Panc1 (cell line): ENCODE results near the gene UNC13A. TPM values are rescaled to one million over a fixed set of nuclear protein-coding genes. Genes with fewer than 3 reads are reported as not detected.

Experiments used
- ATAC-seq: fragments of 200-7000 bp; cut with Tn5 transposase; 2 replicates; pipeline ENCODE4 v1.9.1; 2020; ENCODE audit warnings: mild to moderate bottlenecking, moderate library complexity
- BruUV-seq: library from RNA; stranded (reverse); fragments of 400-500 nt; replicated peaks from 2 replicates; lab custom pipeline; 2021; lab: Mats Ljungman, UMichigan
- CTCF ChIA-PET: fragments of 300-600 bp; sonication (Branson Sonifier 250); formaldehyde crosslinking; loops from one replicate; lab custom pipeline; 2022; ENCODE audit warnings: antibody characterized with exemption; lab: Charles Lee
- POLR2A ChIA-PET: fragments of 300-600 bp; sonication (Branson Sonifier 250); formaldehyde crosslinking; loops from one replicate; lab custom pipeline; 2022; ENCODE audit warnings: antibody characterized with exemption; lab: Charles Lee
- DNase-seq: peaks from one replicate; pipeline ENCODE4 v3.0.0-alpha.2; 2010; ENCODE audit warnings: low read depth, low spot score
- H3K27ac ChIP-seq: 2 replicates; pipeline ENCODE4 v1.5.1; 2011; ENCODE audit warnings: mild to moderate bottlenecking, low read length, inconsistent platforms
- H3K27me3 ChIP-seq: fragments of 200-500 bp; sonication (Bioruptor generic); 2 replicates; pipeline ENCODE4 v1.6.0; 2014; ENCODE audit warnings: low read length, inconsistent platforms; ENCODE audit not compliant: control insufficient read depth, insufficient read depth
- H3K36me3 ChIP-seq: fragments of 200-500 bp; sonication (Bioruptor generic); 2 replicates; pipeline ENCODE4 v1.5.1; 2014; ENCODE audit warnings: inconsistent platforms, mild to moderate bottlenecking, low read length, moderate library complexity; ENCODE audit not compliant: control insufficient read depth, insufficient read depth
- H3K4me1 ChIP-seq: 2 replicates; pipeline ENCODE4 v1.5.1; 2011; ENCODE audit warnings: inconsistent platforms, mild to moderate bottlenecking, low read length, moderate library complexity; ENCODE audit not compliant: control insufficient read depth, insufficient read depth
- H3K4me3 ChIP-seq, 2 experiments: 2 replicates each; pipeline ENCODE4 v1.5.1; 2011 to 2012; ENCODE audit warnings: low read depth in 2 of 2, low read length in 2 of 2, mild to moderate bottlenecking in 2 of 2, inconsistent platforms in 1 of 2, moderate library complexity in 1 of 2
- H3K9me3 ChIP-seq: fragments of 200-500 bp; sonication (Bioruptor generic); 2 replicates; pipeline ENCODE4 v1.5.1; 2014; ENCODE audit warnings: low read depth, mild to moderate bottlenecking, inconsistent platforms, low read length, moderate library complexity; ENCODE audit not compliant: control insufficient read depth, insufficient read depth
- CTCF ChIP-seq: fragments of 450-650 bp; IDR thresholded peaks from 2 replicates; pipeline ENCODE4 v1.5.1; 2017; ENCODE audit warnings: mild to moderate bottlenecking
- POLR2AphosphoS5 ChIP-seq: IDR thresholded peaks from 2 replicates; pipeline ENCODE4 v1.6.1; 2012; ENCODE audit warnings: mild to moderate bottlenecking, low read depth, low read length, moderate library complexity
- REST ChIP-seq, 2 experiments: IDR thresholded peaks; 2 replicates each; pipeline ENCODE4 v1.6.1; 2011 to 2012; ENCODE audit warnings: low read depth in 2 of 2, control low read depth in 1 of 2, low read length in 1 of 2, mild to moderate bottlenecking in 1 of 2, moderate library complexity in 1 of 2; ENCODE audit not compliant: insufficient read depth in 1 of 2
- SIN3A ChIP-seq: IDR thresholded peaks from 2 replicates; pipeline ENCODE4 v1.6.1; 2012; ENCODE audit warnings: low read depth, mild to moderate bottlenecking, low read length, moderate library complexity, borderline replicate concordance; ENCODE audit not compliant: insufficient read depth
- TCF7L2 ChIP-seq: IDR thresholded peaks from 2 replicates; pipeline ENCODE4 v1.6.1; 2011; ENCODE audit warnings: mild to moderate bottlenecking, low read depth, low read length, inconsistent platforms
- in situ Hi-C: cut with HindIII; loops from 2 replicates; pipeline ENCODE4 v1.10.0; 2016; ENCODE audit warnings: low sequenced_read_pairs, low pct_unique_long_range_greater_than_20kb
- intact Hi-C: fragments of 100-400 bp; cut with micrococcal nuclease; formaldehyde crosslinking; loops from one replicate; pipeline ENCODE4 v1.10.0; 2022; ENCODE audit not compliant: unreplicated experiment
- total RNA-seq: library from RNA; stranded (reverse); gene quantifications from one replicate; pipeline ENCODE4 v1.2.1, GENCODE V29; 2021; ENCODE audit not compliant: unreplicated experiment

UNC13A gene
- total RNA-seq, 1 experiment from 2014 or later: 0.46 TPM

- BruUV-seq: no TSS peak
- H3K27ac ChIP-seq: no peak overlapping the region
- in situ Hi-C loops: no loop called here
- ATAC-seq (no peak), DNase-seq (no peak)
- no peak overlapping the region for H3K4me3 ChIP-seq
- CTCF ChIA-PET: no interaction called here
- POLR2A ChIA-PET: no interaction called here
- TF ChIP-seq TCF7L2 (no peak), SIN3A (no peak), REST (IDR thresholded peaks at IDR 0.05; ENCODE audit: insufficient read depth in 1 of 2, low read depth in 2 of 2, low read length in 1 of 2) (no peak), CTCF (no peak), POLR2AphosphoS5 (no peak)
- no peaks in the 10 kb centered on the region; the same call in 1 of the 2 replicates for H3K36me3 ChIP-seq
- no peaks in the 10 kb centered on the region for H3K9me3 ChIP-seq
- H3K27me3 ChIP-seq: no peaks in the 10 kb centered on the region
- no peaks in the 10 kb centered on the region for H3K4me1 ChIP-seq
- intact Hi-C loops: no loop called here
Measured at GRCh38 chr19:17734146-17734545, 46.0 kb upstream of the UNC13A start.

GRCh38 chr19:17733127-17733526 lies 45.0 kb upstream of the UNC13A start:
- ATAC-seq: no peak
- no peaks in the 10 kb centered on the region for H3K9me3 ChIP-seq
- TF ChIP-seq SIN3A: no peak
- in situ Hi-C loops: no loop called here
- H3K4me1 ChIP-seq: no peaks in the 10 kb centered on the region
- H3K27me3 ChIP-seq: no peaks in the 10 kb centered on the region
- ChIA-PET POLR2A (no interaction called here), CTCF (no interaction called here)
- BruUV-seq: no TSS peak
- no peaks in the 10 kb centered on the region; the same call in 1 of the 2 replicates for H3K36me3 ChIP-seq
- intact Hi-C loops: no loop called here
- no peak for DNase-seq
- no peak overlapping the region for H3K27ac ChIP-seq
- H3K4me3 ChIP-seq: no peak overlapping the region

GRCh38 chr19:17727843-17728242 lies 39.7 kb upstream of the UNC13A start:
- H3K4me1 ChIP-seq: no peaks in the 10 kb centered on the region
- ChIA-PET CTCF (no interaction called here), POLR2A (no interaction called here)
- TF ChIP-seq POLR2AphosphoS5 (no peak), CTCF (no peak), REST (IDR thresholded peaks at IDR 0.05; ENCODE audit: insufficient read depth in 1 of 2, low read depth in 2 of 2, low read length in 1 of 2) (no peak), SIN3A (no peak), TCF7L2 (no peak)
- no peaks in the 10 kb centered on the region for H3K27me3 ChIP-seq
- no peak overlapping the region for H3K27ac ChIP-seq
- in situ Hi-C loops: no loop called here
- no peaks in the 10 kb centered on the region; the same call in 1 of the 2 replicates for H3K36me3 ChIP-seq
- DNase-seq (no peak), ATAC-seq (no peak)
- intact Hi-C loops: no loop called here
- no peak overlapping the region for H3K4me3 ChIP-seq
- no peaks in the 10 kb centered on the region for H3K9me3 ChIP-seq
- no TSS peak for BruUV-seq
